ENCODE results near the gene UGT1A5.

DNA sequence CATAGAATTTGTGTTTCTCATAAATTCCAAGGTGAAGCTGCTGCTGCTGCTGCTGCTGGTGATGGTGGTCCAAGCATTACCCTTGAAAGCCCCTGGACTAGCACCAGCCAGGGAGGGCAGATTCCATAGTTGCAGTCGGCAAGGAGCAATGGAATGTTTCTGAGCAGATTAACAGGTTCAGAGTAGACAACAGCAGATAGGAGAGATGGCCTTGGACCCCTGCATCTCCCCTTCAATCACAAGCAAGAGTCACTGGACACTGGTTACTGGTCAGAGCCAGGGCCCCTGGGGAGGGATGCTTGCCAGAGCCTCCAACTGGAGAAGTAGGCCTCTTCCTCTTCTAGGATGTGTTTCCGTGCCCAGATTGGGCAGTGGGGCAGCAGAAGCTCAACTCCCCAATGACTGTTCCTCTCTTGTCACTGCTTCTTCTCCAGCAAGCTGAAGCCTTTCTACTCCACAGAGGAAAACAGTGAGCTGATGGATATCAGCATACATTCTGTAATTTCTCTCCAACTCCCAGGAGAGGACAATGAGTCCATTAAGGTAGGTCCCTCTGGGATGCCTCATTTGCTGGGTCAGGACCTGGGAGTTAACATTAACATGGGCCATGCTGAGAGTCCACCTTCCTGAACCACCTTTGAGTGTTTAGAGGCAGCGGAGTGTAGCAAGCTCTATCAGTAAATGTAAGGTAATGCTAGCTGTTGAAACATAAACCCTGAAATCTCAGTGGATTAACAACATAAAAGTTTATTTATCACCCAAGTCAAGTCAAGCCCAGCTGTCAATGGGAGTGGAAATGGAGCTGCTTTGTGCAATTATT, 100.7 kb downstream of the UGT1A5 start:
- TF ChIP-seq, protein P1, sequence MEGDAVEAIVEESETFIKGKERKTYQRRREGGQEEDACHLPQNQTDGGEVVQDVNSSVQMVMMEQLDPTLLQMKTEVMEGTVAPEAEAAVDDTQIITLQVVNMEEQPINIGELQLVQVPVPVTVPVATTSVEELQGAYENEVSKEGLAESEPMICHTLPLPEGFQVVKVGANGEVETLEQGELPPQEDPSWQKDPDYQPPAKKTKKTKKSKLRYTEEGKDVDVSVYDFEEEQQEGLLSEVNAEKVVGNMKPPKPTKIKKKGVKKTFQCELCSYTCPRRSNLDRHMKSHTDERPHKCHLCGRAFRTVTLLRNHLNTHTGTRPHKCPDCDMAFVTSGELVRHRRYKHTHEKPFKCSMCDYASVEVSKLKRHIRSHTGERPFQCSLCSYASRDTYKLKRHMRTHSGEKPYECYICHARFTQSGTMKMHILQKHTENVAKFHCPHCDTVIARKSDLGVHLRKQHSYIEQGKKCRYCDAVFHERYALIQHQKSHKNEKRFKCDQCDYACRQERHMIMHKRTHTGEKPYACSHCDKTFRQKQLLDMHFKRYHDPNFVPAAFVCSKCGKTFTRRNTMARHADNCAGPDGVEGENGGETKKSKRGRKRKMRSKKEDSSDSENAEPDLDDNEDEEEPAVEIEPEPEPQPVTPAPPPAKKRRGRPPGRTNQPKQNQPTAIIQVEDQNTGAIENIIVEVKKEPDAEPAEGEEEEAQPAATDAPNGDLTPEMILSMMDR (conservative IDR thresholded peaks at IDR 0.05; ENCODE audit: low read depth, low read length) = no peak
- no peak for TF ChIP-seq EZH2 (IDR thresholded peaks at IDR 0.05; ENCODE audit: borderline replicate concordance, low read depth, low read length, poor library complexity, severe bottlenecking)

Measured in A673 (cell line).